Spleen (tissue), 7 donors: ENCODE data around the gene SSR1.

Experiments
- POLR2AphosphoS5 ChIP-seq, 3 donors: sonication (generic); formaldehyde crosslinking; IDR thresholded peaks; one replicate each; pipeline ENCODE4 v1.5.1; 2017; ENCODE audit warnings: antibody characterized with exemption in 3 of 3
- TF ChIP-seq, protein P1 (sequence below), 11 experiments: fragments of 200-600 bp in 7 of 11; fragments of 450-650 bp in 4 of 11; sonication (generic) in 4 of 11; IDR thresholded peaks in 8 of 11; conservative IDR thresholded peaks in 3 of 11; 1 replicate in 7 of 11; 2 replicates in 4 of 11; pipeline versions ENCODE4 v1.4.0 to v1.8.0; 2016 to 2021; ENCODE audit warnings: antibody characterized with exemption in 11 of 11, inconsistent platforms in 4 of 11, mild to moderate bottlenecking in 1 of 11
- donor health status: DM: no; HTN: no; CAD: no; lungs with moderate emphysema.
- donor health status: DM: no; HTN: no; CAD: no.
- donor health status: DM: no; HTN: no; CAD: no.

DNA sequence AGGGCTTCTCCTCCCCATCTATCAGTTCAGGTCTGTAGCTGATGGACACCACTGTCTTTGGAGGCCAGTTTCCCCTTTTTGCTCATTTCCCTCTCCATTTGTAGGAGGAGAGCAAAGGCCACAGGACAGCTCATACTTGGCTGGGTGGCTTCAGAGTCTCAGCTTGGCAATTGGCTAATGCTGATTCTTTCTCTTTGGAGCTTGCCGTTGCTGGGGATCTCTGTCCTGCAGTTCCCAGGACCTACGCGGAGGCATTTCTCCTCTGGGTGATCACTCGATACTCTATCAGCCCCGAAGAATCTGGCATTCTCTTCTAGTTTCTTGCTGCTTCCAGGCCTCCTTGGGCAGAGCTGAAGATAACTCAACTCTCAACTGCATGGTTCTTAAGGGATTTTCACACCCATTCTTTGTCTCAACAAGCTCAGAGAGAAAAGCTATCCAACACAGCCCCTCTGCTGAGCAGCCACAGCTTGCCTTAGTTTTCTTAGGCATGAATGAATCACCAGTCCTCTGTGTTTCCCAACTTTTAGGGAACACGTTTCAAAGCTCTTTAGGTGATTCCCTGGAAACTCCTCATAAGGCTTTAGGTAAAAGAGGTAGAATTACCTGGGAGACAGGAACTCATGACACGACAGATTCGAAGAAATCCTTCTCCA, 19.2 kb upstream of the SSR1 start:
- no peak for TF ChIP-seq POLR2AphosphoS5 (IDR thresholded peaks at IDR 0.05)
- TF ChIP-seq, protein P1, sequence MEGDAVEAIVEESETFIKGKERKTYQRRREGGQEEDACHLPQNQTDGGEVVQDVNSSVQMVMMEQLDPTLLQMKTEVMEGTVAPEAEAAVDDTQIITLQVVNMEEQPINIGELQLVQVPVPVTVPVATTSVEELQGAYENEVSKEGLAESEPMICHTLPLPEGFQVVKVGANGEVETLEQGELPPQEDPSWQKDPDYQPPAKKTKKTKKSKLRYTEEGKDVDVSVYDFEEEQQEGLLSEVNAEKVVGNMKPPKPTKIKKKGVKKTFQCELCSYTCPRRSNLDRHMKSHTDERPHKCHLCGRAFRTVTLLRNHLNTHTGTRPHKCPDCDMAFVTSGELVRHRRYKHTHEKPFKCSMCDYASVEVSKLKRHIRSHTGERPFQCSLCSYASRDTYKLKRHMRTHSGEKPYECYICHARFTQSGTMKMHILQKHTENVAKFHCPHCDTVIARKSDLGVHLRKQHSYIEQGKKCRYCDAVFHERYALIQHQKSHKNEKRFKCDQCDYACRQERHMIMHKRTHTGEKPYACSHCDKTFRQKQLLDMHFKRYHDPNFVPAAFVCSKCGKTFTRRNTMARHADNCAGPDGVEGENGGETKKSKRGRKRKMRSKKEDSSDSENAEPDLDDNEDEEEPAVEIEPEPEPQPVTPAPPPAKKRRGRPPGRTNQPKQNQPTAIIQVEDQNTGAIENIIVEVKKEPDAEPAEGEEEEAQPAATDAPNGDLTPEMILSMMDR (IDR thresholded peaks at IDR 0.05 in 8 of 11, conservative IDR thresholded peaks at IDR 0.05 in 3 of 11) = no peak
